MM.1S (cell line): ENCODE measurements around the gene PCLO.

Experiments used
- DNase-seq: peaks from one replicate; pipeline ENCODE4 v3.0.0-alpha.2; 2015
- H2AFZ ChIP-seq: fragments of 300-600 bp; sonication (generic); 2 replicates; pipeline ENCODE4 v1.6.0; 2016; ENCODE audit warnings: antibody characterized with exemption, low read length
- H3F3A ChIP-seq: fragments of 300-600 bp; sonication (generic); 2 replicates; pipeline ENCODE4 v1.6.1; 2016; ENCODE audit warnings: mild to moderate bottlenecking, antibody characterized with exemption, low read length, moderate library complexity, mixed read lengths; ENCODE audit not compliant: insufficient read depth
- H3K27ac ChIP-seq: fragments of 300-600 bp; sonication (generic); 2 replicates; pipeline ENCODE4 v1.5.1; 2016; ENCODE audit warnings: mild to moderate bottlenecking, low read length
- H3K27me3 ChIP-seq: fragments of 300-600 bp; sonication (generic); replicated peaks from 2 replicates; pipeline ENCODE4 v1.6.0; 2016; ENCODE audit warnings: low read length; ENCODE audit not compliant: insufficient read depth
- H3K36me3 ChIP-seq: fragments of 300-600 bp; sonication (generic); replicated peaks from 2 replicates; pipeline ENCODE4 v1.6.1; 2016; ENCODE audit warnings: mild to moderate bottlenecking, low read length, mixed read lengths; ENCODE audit not compliant: insufficient read depth
- H3K4me1 ChIP-seq: fragments of 300-600 bp; sonication (generic); 2 replicates; pipeline ENCODE4 v1.6.1; 2016; ENCODE audit warnings: low read length, mixed read lengths
- H3K4me2 ChIP-seq: fragments of 300-600 bp; sonication (generic); 2 replicates; pipeline ENCODE4 v1.6.0; 2016; ENCODE audit warnings: low read depth, low read length
- H3K4me3 ChIP-seq: fragments of 300-600 bp; sonication (generic); 2 replicates; pipeline ENCODE4 v1.5.1; 2016; ENCODE audit warnings: low read length, mixed read lengths
- H3K79me2 ChIP-seq: fragments of 300-600 bp; sonication (generic); 2 replicates; pipeline ENCODE4 v1.6.1; 2016; ENCODE audit warnings: mixed run types, low read length, mixed read lengths
- H3K9ac ChIP-seq: fragments of 300-600 bp; sonication (generic); 2 replicates; pipeline ENCODE4 v1.6.1; 2016; ENCODE audit warnings: low read length, mixed read lengths
- H3K9me2 ChIP-seq: fragments of 300-600 bp; sonication (generic); replicated peaks from 2 replicates; pipeline ENCODE4 v1.6.1; 2016; ENCODE audit warnings: mild to moderate bottlenecking, low read length, mixed read lengths; ENCODE audit not compliant: insufficient read depth
- H3K9me3 ChIP-seq: fragments of 300-600 bp; sonication (generic); replicated peaks from 2 replicates; pipeline ENCODE4 v1.6.1; 2016; ENCODE audit warnings: mild to moderate bottlenecking, low read length, mixed read lengths; ENCODE audit not compliant: insufficient read depth
- H4K20me1 ChIP-seq: fragments of 300-600 bp; sonication (generic); 2 replicates; pipeline ENCODE4 v1.6.1; 2016; ENCODE audit warnings: mild to moderate bottlenecking, low read length, moderate library complexity, mixed read lengths; ENCODE audit not compliant: insufficient read depth
- EZH2 ChIP-seq: fragments of 300-600 bp; sonication (generic); optimal IDR thresholded peaks from 2 replicates; pipeline ENCODE3; 2017; ENCODE audit warnings: low read depth, mild to moderate bottlenecking, antibody characterized with exemption, low read length, mixed read lengths
- EZH2phosphoT487 ChIP-seq: fragments of 300-600 bp; sonication (generic); IDR thresholded peaks from 2 replicates; pipeline ENCODE4 v1.6.1; 2018; ENCODE audit warnings: antibody characterized with exemption, low read length
- TF ChIP-seq, protein P1 (sequence below): fragments of 300-600 bp; sonication (generic); IDR thresholded peaks from 2 replicates; pipeline ENCODE4 v1.5.1; 2016; ENCODE audit warnings: antibody characterized with exemption, low read length, mixed read lengths

The PCLO gene

DNA sequence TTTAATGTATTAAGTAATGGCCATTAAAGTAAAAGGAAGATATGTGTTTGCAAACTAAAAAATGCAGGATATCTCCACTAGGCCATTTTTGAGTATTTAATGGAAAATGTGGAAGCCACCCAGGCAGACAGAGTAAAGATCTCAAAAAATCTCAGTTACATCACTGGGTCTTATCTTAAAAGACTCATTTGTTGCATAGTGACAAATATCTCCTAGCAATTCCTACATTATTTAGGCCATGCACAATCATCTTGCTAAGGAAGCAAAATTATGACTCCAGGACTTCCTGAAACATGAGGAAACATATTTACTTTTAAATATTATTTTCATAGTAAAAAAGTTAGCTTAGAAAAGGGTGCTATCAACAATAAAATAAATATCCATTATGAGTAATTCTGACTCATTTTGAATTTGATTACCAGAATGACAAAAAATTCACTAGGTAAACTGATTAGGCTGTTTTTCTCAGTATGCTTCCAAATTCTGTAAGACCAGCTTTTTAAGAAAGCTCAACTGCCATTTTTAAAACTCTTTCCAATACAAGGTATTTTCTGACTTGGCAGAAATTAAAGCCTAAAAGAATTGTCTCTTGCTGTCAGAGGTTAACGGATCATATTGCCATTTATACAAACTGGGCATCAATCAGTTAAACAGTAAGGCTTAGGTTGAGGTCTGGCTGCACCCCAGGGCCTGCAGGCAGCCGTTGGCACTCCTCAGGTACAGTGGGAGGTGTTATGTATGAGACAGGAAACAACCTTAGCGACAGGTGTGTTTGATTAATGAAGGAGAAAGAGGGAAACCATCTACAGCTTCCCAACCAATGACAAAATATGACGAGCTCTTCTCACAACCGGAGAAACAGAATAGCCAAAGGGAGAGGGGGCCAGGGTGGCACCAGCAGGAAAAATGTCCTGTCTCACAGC, 31.8 kb downstream of the PCLO start:
- no peak overlapping the region for H2AFZ ChIP-seq
- no peak for DNase-seq
- H3K9me3 ChIP-seq, result no peaks in the 10 kb centered on the region
- no peak overlapping the region for H3K4me3 ChIP-seq
- H4K20me1 ChIP-seq, result no peaks in the 10 kb centered on the region
- no peaks in the 10 kb centered on the region for H3K36me3 ChIP-seq
- H3K27ac ChIP-seq, result no peak overlapping the region
- TF ChIP-seq EZH2 (no peak), EZH2phosphoT487 (no peak)
- TF ChIP-seq, protein P1, sequence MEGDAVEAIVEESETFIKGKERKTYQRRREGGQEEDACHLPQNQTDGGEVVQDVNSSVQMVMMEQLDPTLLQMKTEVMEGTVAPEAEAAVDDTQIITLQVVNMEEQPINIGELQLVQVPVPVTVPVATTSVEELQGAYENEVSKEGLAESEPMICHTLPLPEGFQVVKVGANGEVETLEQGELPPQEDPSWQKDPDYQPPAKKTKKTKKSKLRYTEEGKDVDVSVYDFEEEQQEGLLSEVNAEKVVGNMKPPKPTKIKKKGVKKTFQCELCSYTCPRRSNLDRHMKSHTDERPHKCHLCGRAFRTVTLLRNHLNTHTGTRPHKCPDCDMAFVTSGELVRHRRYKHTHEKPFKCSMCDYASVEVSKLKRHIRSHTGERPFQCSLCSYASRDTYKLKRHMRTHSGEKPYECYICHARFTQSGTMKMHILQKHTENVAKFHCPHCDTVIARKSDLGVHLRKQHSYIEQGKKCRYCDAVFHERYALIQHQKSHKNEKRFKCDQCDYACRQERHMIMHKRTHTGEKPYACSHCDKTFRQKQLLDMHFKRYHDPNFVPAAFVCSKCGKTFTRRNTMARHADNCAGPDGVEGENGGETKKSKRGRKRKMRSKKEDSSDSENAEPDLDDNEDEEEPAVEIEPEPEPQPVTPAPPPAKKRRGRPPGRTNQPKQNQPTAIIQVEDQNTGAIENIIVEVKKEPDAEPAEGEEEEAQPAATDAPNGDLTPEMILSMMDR, result no peak
- no peak overlapping the region for H3K4me2 ChIP-seq
- no peaks in the 10 kb centered on the region for H3K79me2 ChIP-seq
- no peaks in the 10 kb centered on the region for H3K9me2 ChIP-seq
- H3K27me3 ChIP-seq, result no peaks in the 10 kb centered on the region
- H3K9ac ChIP-seq, result no peak overlapping the region
- H3F3A ChIP-seq, result no peaks in the 10 kb centered on the region
- H3K4me1 ChIP-seq, result no peaks in the 10 kb centered on the region

DNA sequence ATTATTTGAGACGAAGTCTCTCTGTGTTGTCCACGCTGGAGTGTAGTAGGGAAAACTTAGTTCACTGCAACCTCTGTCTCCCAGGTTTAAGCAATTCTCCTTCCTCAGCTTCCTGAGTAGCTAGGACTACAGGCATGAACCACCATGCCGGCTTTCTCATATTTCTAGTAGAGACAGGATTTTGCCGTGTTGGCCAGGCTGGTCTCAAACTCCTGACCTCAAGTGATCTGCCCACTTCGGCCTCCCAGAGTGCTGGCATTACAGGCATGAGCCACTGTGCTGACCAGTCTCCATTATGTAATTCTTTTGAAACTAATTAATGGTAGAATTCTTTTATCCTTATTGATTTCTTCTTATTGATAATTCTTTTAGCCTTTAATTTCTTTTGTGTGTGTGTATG, 32.5 kb downstream of the PCLO start:
- no peak for DNase-seq
- no peak overlapping the region for H3K4me2 ChIP-seq
- no peaks in the 10 kb centered on the region for H4K20me1 ChIP-seq
- H3K27me3 ChIP-seq, result no peaks in the 10 kb centered on the region
- H3K27ac ChIP-seq, result no peak overlapping the region
- H3K9me3 ChIP-seq, result no peaks in the 10 kb centered on the region
- TF ChIP-seq, protein P1, result no peak
- no peaks in the 10 kb centered on the region for H3K36me3 ChIP-seq
- H3K79me2 ChIP-seq, result no peaks in the 10 kb centered on the region
- H3K4me3 ChIP-seq, result no peak overlapping the region
- H2AFZ ChIP-seq, result no peak overlapping the region
- H3K9me2 ChIP-seq, result no peaks in the 10 kb centered on the region
- no peaks in the 10 kb centered on the region for H3K4me1 ChIP-seq
- no peaks in the 10 kb centered on the region for H3F3A ChIP-seq
- H3K9ac ChIP-seq, result no peak overlapping the region

DNA sequence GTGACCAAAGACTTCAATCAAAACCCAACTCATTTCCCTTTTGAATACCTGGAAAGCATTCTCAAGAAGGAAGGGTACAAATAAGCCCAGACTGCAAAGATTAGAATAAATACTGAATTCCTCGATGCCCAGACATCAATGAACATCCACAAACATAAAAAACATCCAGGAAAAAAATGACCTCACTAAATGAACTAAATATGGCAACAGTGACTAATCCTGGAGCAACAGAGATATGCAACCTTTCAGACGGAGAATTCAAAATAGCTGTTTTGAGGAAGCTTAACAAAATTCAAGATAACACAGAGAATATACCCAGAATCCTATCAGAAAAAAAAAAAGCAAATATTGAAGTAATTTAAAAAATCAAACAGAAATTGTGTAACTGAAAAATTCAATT, 43.2 kb downstream of the PCLO start:
- TF ChIP-seq, protein P1, result no peak
- TF ChIP-seq EZH2phosphoT487 (no peak), EZH2 (no peak)
- no peak overlapping the region for H2AFZ ChIP-seq
- H3K9me2 ChIP-seq, result no peaks in the 10 kb centered on the region
- H3K27ac ChIP-seq, result no peak overlapping the region
- no peaks in the 10 kb centered on the region for H3K4me1 ChIP-seq
- no peak for DNase-seq
- no peak overlapping the region for H3K4me2 ChIP-seq
- H3K79me2 ChIP-seq, result no peaks in the 10 kb centered on the region
- no peaks in the 10 kb centered on the region for H3K36me3 ChIP-seq
- no peak overlapping the region for H3K4me3 ChIP-seq
- H3K9me3 ChIP-seq, result no peaks in the 10 kb centered on the region
- H4K20me1 ChIP-seq, result no peaks in the 10 kb centered on the region
- no peak overlapping the region for H3K9ac ChIP-seq
- H3F3A ChIP-seq, result no peaks in the 10 kb centered on the region
- H3K27me3 ChIP-seq, result no peaks in the 10 kb centered on the region
